ENCODE results near the gene IBA57. TPM values are rescaled to one million over a fixed set of nuclear protein-coding genes. Genes with fewer than 3 reads are reported as not detected.

The IBA57 gene
- total and polyA plus RNA-seq, 2 donors: 5.4 to 6.6 TPM

DNA sequence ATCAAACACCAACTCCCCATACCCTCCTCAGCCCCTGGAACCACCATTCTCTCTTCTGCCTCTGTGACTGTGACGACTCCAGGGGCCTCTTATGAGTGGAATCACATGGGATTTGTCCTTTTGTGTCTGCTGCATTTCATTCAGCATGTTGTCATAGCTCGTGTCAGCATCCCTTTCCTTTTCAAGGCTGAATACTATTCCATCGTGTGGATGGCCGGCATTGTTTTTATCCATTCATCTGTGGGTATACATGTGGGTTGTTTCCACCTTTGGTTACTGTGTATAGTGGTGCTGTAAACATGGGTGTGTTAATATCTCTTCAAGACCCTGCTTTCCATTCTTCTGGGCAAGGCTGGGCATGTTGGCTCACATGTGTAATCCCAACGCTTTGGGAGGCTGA is 25.2 kb downstream of the IBA57 start:
- no peak overlapping the region for H3K4me3 ChIP-seq (ENCODE audit: low read depth, low read length)
- no peak overlapping the region for H3K27ac ChIP-seq (ENCODE audit: low read depth)
- H3K36me3 ChIP-seq (ENCODE audit: insufficient read depth): no peaks in the 10 kb centered on the region
- DNase-seq (ENCODE audit: extremely low spot score): no peak
- WGBS: 93% methylated on average over 5 of the region's 5 CpGs
- H3K4me1 ChIP-seq (ENCODE audit: insufficient read depth): no peaks in the 10 kb centered on the region

DNA sequence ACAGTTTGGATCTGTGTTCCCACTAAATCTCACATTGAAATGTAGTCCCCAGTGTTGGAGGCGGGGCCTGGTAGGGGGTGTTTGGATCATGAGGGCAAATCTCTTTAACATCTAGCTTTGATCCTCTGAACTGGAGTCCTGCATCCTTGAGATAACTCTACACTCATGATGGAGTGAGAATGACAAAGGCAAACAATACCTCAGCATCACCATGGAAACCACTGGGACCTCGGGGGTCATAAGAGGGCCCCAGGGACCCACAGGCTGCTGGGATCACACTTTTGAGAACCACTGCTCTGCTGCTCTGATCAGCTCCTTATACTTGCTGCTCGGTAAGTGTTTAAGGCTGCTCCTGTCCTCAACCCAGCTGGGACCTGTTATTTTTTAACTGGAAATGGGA is 28.8 kb downstream of the IBA57 start:
- no peak for DNase-seq (ENCODE audit: extremely low spot score)
- no peak overlapping the region for H3K27ac ChIP-seq (ENCODE audit: low read depth)
- no peak overlapping the region for H3K4me3 ChIP-seq (ENCODE audit: low read depth, low read length)
- no peaks in the 10 kb centered on the region for H3K36me3 ChIP-seq (ENCODE audit: insufficient read depth)
- 73% methylated on average over 3 of the region's 3 CpGs for WGBS
- H3K4me1 ChIP-seq (ENCODE audit: insufficient read depth): no peaks in the 10 kb centered on the region

DNA sequence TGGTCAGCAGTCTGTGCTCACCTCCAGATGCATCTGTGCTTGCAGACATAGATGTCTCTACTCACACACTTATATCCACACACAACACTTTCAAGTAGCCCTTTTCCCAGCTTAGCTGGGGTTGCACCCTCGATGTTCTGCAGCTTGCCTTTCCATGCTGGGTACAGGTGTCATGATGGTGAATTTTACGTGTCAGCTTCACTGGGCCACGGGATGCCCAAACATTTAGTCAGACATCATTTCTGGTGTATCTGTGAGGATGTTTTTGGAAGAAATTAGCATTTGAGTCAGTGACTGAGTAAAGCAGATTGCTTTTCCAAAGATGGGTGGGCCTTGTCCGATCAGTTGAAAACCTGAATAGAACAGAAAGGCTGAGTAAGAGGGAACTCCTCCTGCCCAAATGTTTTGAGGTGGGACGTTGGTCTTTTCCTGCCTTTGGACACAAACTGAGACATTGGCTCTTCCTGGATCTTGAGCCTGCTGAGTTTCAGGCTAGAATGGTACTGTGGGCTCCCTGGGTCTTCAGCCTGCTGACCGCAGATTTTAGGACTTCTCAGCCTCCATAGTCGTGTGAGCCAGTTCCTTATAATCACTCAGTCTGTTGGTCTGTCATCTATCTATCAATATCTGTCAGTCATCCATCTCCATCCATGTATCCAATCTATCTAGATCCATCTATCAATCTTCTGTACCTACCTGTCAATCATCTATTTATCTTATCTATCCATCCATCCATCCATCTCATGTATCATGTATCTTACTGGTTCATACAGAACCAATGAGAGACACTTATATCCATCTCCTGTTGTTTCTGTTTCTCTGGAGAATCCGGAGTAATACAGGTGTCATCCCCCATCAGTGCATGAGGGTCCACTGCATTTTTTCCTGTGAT is 29.6 kb downstream of the IBA57 start:
- no peaks in the 10 kb centered on the region for H3K4me1 ChIP-seq (ENCODE audit: insufficient read depth)
- H3K36me3 ChIP-seq (ENCODE audit: insufficient read depth): no peaks in the 10 kb centered on the region
- no peak for DNase-seq (ENCODE audit: extremely low spot score)
- H3K4me3 ChIP-seq (ENCODE audit: low read depth, low read length): no peak overlapping the region
- no peak overlapping the region for H3K27ac ChIP-seq (ENCODE audit: low read depth)
- WGBS: 92% methylated on average over 8 of the region's 8 CpGs

DNA sequence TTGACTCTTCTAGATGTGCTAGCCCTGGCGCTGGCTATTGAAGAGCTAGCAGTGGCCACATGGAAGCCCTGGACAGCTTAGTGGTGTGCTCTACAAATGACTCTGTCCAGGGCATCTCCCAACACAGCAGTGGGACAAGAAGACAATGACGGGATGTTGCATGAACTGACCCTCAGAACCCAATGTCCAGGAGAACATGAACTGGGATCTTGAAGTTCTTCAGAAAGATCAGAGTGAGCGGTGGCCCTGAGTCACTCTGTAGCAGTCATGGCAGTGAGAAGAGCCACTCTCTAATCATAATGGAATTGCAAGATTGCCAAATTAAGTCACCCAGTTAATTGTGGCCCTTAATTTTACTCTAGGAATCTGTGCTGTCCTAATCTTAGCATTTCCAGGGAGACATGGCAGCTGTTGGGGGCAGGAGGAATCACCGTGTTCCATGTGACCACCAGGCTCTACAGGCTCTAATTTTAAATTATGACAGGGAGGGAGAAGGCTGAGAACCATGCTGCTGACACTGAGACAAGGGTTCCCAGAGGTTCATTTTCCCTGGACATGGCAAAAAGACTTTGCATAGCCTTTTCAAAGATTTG is 32.0 kb downstream of the IBA57 start:
- no peak for DNase-seq (ENCODE audit: extremely low spot score)
- Histone ChIP-seq H3K27ac (ENCODE audit: low read depth) (no peak overlapping the region), H3K4me1 (ENCODE audit: insufficient read depth) (no peaks in the 10 kb centered on the region), H3K36me3 (ENCODE audit: insufficient read depth) (no peaks in the 10 kb centered on the region), H3K4me3 (ENCODE audit: low read depth, low read length) (no peak overlapping the region)
- 95% methylated on average over 4 of the region's 4 CpGs for WGBS

DNA sequence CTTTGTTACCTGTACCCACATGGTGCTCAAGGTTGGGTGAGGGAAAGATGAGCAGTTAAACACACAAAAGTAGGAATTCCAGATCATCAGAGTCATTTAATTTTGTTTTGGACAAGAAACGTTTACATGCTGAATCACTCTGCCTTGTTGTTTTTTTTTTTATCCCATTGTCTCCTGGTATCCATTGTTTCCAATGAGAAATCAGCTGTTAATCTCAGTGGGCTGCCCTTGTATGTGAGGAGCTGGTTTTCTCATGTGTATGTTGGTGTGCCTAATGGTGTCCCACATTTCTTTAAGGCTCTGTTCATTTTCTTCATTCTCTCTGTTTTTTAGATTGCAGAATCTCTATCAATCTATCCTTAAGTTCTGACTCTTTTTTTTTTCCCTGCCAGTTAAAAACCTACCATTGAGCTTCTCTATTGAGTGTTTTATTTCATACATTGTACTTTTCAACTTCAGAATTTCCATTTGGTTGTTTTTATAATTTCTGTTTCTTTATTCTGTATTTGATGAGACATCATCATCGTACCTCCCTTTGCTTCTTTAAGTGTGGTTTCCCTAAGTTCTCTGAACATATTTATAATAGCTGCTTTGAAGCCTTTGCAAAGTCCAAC is 33.5 kb downstream of the IBA57 start:
- H3K4me3 ChIP-seq (ENCODE audit: low read depth, low read length): no peak overlapping the region
- H3K27ac ChIP-seq (ENCODE audit: low read depth): no peak overlapping the region
- DNase-seq (ENCODE audit: extremely low spot score): no peak
- 69% methylated on average over 2 of the region's 2 CpGs for WGBS
- no peaks in the 10 kb centered on the region for H3K36me3 ChIP-seq (ENCODE audit: insufficient read depth)
- no peaks in the 10 kb centered on the region for H3K4me1 ChIP-seq (ENCODE audit: insufficient read depth)

DNA sequence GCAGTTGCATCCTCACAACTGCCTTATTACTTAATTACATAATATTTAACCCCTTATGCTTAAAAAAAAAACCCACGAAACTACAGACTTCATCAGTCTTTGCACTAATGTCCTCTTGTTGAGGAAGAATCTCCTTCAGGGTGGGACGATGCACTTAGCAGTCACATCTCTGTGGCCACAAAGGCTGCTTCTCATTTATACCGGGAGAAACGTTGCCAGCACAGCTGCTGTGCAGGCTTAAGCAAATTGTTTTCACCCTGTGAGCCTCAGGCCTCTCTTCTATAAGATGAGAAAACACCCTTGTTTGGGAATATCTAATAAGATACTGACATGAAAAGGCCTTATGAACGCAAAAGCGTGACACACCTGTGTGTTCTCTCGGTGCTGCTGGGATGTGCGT is 39.4 kb downstream of the IBA57 start:
- H3K4me3 ChIP-seq (ENCODE audit: low read depth, low read length): no peak overlapping the region
- no peaks in the 10 kb centered on the region for H3K36me3 ChIP-seq (ENCODE audit: insufficient read depth)
- WGBS: 55% methylated on average over 8 of the region's 8 CpGs
- no peak for DNase-seq (ENCODE audit: extremely low spot score)
- H3K4me1 ChIP-seq (ENCODE audit: insufficient read depth): no peaks in the 10 kb centered on the region
- no peak overlapping the region for H3K27ac ChIP-seq (ENCODE audit: low read depth)

DNA sequence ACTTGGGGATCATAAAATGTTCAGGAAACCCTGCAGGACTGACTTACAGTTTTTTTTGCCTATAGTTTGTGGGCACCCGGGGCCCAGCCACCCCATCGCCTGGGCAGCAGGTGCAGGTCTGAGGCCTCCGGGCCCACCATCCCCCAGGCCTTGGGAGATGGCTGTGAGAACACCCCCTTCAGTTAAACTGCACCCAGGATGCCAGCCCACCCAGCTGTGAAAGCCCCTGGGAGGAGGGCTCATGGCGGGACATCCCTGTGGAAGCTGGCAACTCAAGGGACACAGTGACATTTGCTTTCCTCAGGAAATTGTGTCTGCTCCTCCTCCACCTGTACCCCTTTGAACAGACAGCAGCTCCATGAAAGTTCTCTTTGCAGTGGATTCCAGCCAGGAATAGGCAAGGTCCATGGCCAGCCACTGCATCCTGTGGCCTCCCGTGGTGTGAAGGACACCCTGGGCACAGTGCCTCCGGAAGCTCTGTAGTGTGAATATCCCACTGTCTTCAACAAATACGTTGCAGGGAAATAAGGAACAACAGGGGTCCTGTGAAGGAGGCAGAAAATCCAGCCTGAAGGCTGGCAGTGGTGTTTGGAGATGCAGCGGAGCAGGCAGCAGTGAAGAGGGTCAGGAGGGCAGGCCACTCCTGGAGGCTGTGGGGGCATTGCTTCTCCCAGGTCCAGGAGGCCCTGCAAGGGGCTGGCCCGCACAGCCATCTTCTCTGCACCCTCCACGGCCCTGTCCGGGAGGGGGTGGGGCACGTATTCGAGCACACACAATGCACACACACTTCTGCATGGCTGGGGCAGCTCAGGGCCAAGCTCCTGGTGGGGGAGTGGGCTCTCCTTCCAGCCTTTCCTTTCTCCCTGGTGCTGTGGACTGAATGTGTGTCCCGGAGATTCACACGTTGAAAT is 40.2 kb downstream of the IBA57 start:
- H3K27ac ChIP-seq (ENCODE audit: low read depth): no peak overlapping the region
- H3K36me3 ChIP-seq (ENCODE audit: insufficient read depth): no peaks in the 10 kb centered on the region
- H3K4me3 ChIP-seq (ENCODE audit: low read depth, low read length): no peak overlapping the region
- DNase-seq (ENCODE audit: extremely low spot score): no peak
- H3K4me1 ChIP-seq (ENCODE audit: insufficient read depth): no peaks in the 10 kb centered on the region
- WGBS: 48% methylated on average over 15 of the region's 15 CpGs

DNA sequence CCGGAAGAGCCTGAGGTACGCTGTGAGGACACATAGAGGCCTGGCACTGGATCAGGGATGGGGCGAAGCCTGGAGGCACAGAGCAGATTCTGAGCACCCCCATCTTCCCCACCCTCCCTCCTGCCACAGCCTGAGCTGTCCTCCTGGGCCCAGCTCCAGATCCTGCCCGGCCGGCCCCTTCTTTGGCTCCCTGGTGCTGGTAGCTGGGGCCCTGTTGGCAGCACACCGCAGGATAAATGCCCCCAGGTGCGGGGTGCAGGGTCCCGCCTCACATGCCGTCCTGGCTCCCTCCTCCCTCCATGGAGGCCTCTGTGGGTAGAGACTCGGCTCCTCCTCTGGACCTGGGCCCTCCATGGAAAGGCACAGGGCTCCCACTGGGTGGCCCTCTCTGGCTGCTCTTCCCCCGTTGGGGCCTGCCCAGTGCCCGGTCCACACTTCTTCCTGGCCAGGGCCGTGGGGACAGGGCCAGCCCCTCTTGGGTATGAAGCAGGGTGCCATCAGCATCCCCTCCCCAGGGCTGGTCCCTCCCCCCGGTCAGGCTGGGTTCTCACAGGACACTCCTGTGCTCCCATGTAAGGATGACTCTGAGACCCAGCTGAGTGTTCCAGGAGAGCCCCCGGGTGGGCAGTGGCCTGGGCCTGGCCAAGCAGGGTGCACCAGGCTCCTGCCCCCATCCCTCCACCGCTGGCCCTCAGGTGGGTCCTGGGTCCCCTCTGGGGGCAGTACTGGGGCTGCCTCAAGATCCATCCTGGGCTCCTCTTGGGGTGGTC is 41.2 kb downstream of the IBA57 start:
- 60% methylated on average over 16 of the region's 16 CpGs for WGBS
- Histone ChIP-seq H3K27ac (ENCODE audit: low read depth) (no peak overlapping the region), H3K4me3 (ENCODE audit: low read depth, low read length) (no peak overlapping the region), H3K4me1 (ENCODE audit: insufficient read depth) (no peaks in the 10 kb centered on the region), H3K36me3 (ENCODE audit: insufficient read depth) (no peaks in the 10 kb centered on the region)
- no peak for DNase-seq (ENCODE audit: extremely low spot score)

DNA sequence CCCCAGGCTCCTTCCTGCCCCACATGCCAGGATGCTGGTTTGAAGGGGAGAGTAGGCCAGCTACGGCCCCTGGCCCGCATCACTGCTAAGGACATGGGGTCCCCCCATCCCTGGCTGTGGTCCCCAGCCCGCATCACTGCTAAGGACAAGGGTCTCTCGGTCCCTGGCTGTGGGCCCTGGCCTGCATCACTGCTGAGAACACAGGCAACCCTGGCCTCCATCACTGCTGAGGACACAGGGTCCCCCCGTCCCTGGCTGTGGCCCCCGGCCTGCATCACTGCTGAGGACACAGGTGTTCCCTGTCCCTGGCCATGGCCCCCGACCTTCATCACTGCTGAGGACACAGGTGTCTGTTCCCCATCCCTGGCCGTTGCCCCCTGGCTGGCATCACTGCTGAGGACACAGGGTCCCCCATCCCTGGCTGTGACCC is 41.8 kb downstream of the IBA57 start:
- Histone ChIP-seq H3K4me1 (ENCODE audit: insufficient read depth) (no peaks in the 10 kb centered on the region), H3K27ac (ENCODE audit: low read depth) (no peak overlapping the region), H3K36me3 (ENCODE audit: insufficient read depth) (no peaks in the 10 kb centered on the region), H3K4me3 (ENCODE audit: low read depth, low read length) (no peak overlapping the region)
- no peak for DNase-seq (ENCODE audit: extremely low spot score)
- 81% methylated on average over 8 of the region's 8 CpGs for WGBS

DNA sequence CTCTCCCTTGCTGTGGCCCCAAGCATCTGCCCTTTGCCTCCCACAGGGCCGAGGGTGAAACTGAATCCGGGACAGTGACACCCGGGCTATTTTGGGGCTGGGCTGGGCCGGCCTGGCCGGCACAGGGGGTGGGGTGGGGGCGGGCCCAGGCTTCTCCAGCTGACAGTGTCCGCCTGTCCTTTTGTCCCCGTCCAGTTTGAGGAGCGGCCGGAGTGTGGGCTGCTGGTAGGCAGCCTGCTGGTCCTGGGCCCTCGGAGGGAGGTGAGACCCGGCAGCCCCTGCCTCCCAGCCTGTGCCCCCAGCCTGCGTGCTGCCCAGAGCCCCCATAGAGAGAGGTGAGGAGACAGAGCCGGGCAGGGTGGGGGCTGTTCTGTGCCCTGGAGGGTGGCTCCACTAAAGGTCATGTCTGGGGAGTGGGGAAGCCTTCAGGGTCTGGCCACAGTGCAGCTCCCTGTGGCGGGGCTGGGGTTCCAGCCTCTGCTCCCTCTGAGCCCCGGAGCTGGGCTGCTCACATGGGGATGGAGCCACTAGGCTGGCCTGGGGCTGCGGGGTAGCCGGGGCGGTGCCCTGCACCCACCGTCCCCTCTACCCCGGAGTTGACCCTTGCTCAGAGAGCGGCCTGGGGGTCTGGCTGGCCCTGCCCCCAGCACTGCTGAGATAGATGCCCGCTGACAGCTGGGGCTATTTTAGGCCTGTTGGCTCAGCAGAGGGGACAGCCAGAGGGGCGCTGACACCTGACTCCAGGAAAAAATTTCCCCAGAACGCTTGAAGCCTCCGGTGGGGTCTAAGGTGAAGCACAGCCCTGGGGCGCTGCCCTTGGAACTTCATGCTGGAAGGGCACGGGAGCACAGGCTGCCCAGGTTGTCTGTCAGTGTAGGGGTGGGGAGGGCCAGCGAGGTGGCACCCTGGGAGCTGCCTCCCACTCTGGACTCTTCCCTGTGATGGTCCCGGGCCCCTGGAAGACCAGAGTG is 42.5 kb downstream of the IBA57 start, which contains the start of gene OBSCN:
TSS of gene OBSCN (plus strand) at position 194 of the 971 bp plus-strand sequence. CDS start 3,740 bp downstream, outside the sequence.
- WGBS: 53% methylated on average over 30 of the region's 30 CpGs
- DNase-seq (ENCODE audit: extremely low spot score): no peak
- Histone ChIP-seq H3K27ac (ENCODE audit: low read depth) (no peak within 1 kb of the TSS), H3K36me3 (ENCODE audit: insufficient read depth) (no peaks in the 10 kb centered on the region), H3K4me1 (ENCODE audit: insufficient read depth) (no peaks in the 10 kb centered on the region), H3K4me3 (ENCODE audit: low read depth, low read length) (no peak within 1 kb of the TSS)

DNA sequence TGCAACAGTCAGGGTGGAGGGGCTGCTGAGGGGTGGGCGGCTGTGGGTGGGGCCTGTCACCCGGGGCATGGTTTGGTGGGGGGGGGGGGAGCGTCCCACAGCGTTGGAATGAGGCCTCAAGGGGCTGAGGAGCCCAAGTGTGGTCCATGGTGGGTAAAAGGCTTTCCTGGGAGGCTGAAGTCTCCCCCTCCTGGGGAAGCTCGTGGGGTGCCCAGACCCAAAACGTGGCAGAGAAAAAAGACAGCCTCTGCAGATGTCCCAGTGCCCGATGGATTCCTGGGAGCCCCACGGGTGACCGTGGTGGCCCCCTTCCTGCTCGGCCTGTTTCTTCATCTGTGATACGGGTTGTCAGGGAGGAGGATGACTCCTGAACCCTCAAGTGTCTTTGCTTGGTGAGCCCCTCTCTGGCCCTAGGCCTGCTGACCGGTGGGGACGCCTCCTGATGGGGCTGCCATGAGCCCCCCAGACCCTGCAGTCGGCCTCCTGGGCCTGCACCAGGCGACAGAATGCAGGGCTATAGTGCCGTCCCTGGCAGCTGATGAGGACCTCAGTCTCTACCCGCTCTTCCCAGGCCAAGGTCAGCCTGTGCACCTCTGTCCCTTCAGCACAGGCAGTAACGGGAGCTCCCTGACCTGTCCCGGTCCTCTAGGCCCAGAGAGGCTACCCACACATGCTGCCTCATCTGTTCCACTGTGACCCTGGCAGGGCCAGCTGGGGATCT is 43.4 kb downstream of the IBA57 start:
- H3K36me3 ChIP-seq (ENCODE audit: insufficient read depth): no peaks in the 10 kb centered on the region
- H3K27ac ChIP-seq (ENCODE audit: low read depth): no peak overlapping the region
- H3K4me1 ChIP-seq (ENCODE audit: insufficient read depth): no peaks in the 10 kb centered on the region
- DNase-seq (ENCODE audit: extremely low spot score): no peak
- H3K4me3 ChIP-seq (ENCODE audit: low read depth, low read length): no peak overlapping the region
- 72% methylated on average over 19 of the region's 19 CpGs for WGBS
